IgD-negative memory B cell (primary cell): ENCODE measurements around the gene DNAAF3. TPM values are rescaled to one million over a fixed set of nuclear protein-coding genes. Genes with fewer than 3 reads are reported as not detected.
A peak's percentile ranks its signal among the peaks of the same experiment; 100 is the strongest.
"Not testable (repeated sequence)": the region's sequence is repeated elsewhere in the genome, so short reads cannot be mapped to it uniquely, and the experiment has no call there.

Experiments used
- H3K27ac Mint-ChIP-seq, 3 donors: one replicate each; pipeline ENCODE4 v1.8.0; 2020 to 2022; ENCODE audit warnings: mild to moderate bottlenecking in 3 of 3, mixed read lengths in 3 of 3, moderate library complexity in 1 of 3
- H3K27me3 Mint-ChIP-seq: one replicate; pipeline ENCODE4 v1.8.0; 2021; ENCODE audit warnings: mixed read lengths
- H3K36me3 Mint-ChIP-seq: one replicate; pipeline ENCODE4 v1.8.0; 2020; ENCODE audit warnings: mild to moderate bottlenecking, mixed read lengths
- H3K4me1 Mint-ChIP-seq, 3 donors: one replicate each; pipeline ENCODE4 v1.8.0; 2020 to 2022; ENCODE audit warnings: mixed read lengths in 3 of 3, mild to moderate bottlenecking in 1 of 3
- H3K4me3 Mint-ChIP-seq, 4 donors: one replicate each; pipeline ENCODE4 v1.8.0; 2020 to 2022; ENCODE audit warnings: mild to moderate bottlenecking in 4 of 4, mixed read lengths in 4 of 4, moderate library complexity in 3 of 4
- H3K9me3 Mint-ChIP-seq, 3 donors: one replicate each; pipeline ENCODE4 v1.8.0; 2020 to 2021; ENCODE audit warnings: mixed read lengths in 3 of 3, mild to moderate bottlenecking in 1 of 3
- polyA plus RNA-seq: library from polyadenylated mRNA; unstranded; fragments of 300-500 nt; fragmentation: Illumina TruSeq; gene quantifications from one replicate; pipeline ENCODE4 v1.2.3, GENCODE V29; 2021

Gene DNAAF3
- polyA plus RNA-seq, 1 donor from 2014 or later, result not detected

DNA sequence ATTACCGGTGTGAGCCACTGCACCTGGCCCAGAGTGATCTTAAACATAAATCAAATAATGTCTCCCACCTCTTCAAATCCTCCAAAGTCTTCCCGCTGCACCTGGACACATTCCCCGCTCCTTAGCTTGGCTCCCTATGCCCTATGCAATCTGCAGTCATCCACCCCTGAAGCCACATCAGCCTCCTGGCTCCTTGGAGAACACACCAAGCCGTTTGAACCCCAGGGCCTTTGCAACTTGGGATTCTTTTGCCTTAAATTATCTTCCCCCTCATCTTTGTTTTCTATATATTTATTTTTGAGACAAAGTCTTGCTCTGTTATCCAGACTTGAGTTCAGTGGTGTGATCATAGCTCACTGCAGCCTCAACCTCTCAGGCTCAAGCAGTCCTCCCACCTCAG, 2.7 kb upstream of the DNAAF3 start:
- peaks cover 3 to 4% (median 3%) of the 10 kb centered on the region in 3 donors for H3K9me3 Mint-ChIP-seq
- H3K27ac Mint-ChIP-seq, result no peak overlapping the region
- H3K27me3 Mint-ChIP-seq, result peaks cover 55% of the 10 kb centered on the region
- peaks cover 0 to 10% (median 8%) of the 10 kb centered on the region in 3 donors for H3K4me1 Mint-ChIP-seq
- H3K36me3 Mint-ChIP-seq, result no peaks in the 10 kb centered on the region
- H3K4me3 Mint-ChIP-seq, result no peak overlapping the region

DNA sequence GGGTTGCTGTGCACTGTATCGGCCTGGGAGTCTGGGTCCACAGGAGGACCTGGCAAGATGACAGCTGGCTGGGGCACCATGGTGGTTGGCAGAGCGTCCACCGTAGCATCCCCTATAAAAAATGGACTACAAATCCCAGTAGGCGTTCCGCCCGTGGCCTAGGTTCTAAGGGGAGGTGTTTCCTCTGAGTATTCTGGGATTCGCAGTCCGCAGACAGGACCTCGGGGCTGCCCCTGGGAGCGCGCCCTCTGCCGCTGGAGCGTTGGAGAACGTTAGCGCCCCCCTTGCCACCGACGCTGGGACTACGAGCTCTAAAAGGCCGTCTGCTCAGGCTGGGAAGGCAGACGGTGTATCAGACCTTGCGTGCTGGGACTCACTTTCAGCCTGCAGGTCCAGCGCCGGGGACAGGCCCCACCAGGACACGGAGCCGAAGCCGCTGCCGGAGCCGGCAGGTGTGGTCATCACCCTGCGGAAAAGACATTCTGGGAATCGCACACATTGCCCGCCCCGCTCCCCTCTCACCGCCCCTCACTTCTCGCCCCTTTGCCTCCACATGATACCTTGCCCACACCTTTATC, 372 bp downstream of the DNAAF3 start:
- Mint-ChIP-seq H3K9me3 (peaks cover 3 to 4% (median 3%) of the 10 kb centered on the region in 3 donors), H3K4me3 (peak overlapping the region in 3 of 4 donors; percentile 21 to 76 (median 69)), H3K36me3 (no peaks in the 10 kb centered on the region), H3K27ac (peak overlapping the region in 2 of 3 donors; percentile 23 to 85), H3K27me3 (peaks cover 45% of the 10 kb centered on the region), H3K4me1 (peaks cover 0 to 8% (median 8%) of the 10 kb centered on the region in 3 donors)

DNA sequence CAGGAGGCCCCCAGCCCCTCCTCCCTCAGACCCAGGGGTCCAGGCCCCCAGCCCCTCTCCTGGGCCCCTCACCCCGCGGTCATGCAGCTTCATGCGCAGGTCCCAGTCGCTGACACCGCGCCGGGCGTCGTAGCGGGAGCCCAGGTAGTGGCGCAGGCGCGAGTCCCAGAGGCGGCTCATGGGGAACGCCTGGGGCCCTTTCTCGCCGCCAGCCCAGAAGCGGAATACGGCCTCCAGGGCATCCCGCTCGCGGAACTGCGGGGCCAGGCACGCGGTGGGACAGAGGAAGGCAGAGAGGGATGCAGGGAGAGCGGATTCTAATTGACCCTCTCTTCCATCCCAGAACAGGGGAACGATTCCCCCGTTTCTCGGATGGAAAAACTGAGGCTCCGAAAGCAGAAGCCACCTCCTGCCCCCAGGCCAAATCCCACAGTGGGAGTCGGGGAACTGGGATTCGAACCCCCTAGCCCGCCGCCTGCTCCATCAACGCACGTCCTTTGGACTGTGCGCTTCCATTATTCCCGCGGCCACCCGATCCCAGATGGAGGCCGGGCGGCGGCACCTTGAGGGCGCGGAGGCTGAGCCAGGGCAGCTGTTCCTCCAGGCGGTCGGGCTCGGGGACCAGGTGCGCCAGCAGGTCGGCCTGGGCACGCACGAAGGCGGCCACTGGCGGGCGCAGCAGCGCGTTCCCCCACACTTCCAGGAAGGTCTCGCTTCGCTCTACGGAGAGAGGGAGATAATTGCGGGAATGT, 4.7 kb downstream of the DNAAF3 start:
- Mint-ChIP-seq H3K27ac (no peak overlapping the region), H3K27me3 (peaks cover 48% of the 10 kb centered on the region), H3K4me3 (no peak overlapping the region), H3K9me3 (peaks cover under 1 to 4% (median 2%) of the 10 kb centered on the region in 3 donors), H3K36me3 (no peaks in the 10 kb centered on the region), H3K4me1 (peaks cover 0 to 4% (median 3%) of the 10 kb centered on the region in 3 donors)

DNA sequence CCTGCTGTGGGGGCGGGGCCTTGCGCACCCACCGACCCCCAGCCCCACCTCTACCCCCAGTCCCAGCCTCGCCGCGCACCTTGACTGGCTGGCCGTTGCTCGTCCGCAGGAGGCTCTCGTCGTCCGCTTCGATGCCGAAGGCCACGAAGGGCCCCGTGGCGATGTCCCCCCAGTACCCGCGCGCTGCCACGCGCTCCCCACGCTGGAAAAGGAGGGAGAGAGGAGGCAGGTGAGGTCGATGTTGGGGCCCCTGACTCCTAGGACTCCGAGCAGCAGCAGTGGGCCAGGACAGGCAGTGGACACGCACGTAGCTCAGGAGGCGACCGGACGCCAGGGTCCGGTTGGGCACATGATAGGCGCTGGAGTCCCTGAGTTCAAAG, 5.4 kb downstream of the DNAAF3 start:
- Mint-ChIP-seq H3K4me1 (peaks cover 0 to 1% (median 0%) of the 10 kb centered on the region in 3 donors), H3K4me3 (no peak overlapping the region), H3K27me3 (peaks cover 49% of the 10 kb centered on the region), H3K36me3 (no peaks in the 10 kb centered on the region), H3K27ac (no peak overlapping the region), H3K9me3 (peaks cover 0 to 3% (median 0%) of the 10 kb centered on the region in 3 donors)

DNA sequence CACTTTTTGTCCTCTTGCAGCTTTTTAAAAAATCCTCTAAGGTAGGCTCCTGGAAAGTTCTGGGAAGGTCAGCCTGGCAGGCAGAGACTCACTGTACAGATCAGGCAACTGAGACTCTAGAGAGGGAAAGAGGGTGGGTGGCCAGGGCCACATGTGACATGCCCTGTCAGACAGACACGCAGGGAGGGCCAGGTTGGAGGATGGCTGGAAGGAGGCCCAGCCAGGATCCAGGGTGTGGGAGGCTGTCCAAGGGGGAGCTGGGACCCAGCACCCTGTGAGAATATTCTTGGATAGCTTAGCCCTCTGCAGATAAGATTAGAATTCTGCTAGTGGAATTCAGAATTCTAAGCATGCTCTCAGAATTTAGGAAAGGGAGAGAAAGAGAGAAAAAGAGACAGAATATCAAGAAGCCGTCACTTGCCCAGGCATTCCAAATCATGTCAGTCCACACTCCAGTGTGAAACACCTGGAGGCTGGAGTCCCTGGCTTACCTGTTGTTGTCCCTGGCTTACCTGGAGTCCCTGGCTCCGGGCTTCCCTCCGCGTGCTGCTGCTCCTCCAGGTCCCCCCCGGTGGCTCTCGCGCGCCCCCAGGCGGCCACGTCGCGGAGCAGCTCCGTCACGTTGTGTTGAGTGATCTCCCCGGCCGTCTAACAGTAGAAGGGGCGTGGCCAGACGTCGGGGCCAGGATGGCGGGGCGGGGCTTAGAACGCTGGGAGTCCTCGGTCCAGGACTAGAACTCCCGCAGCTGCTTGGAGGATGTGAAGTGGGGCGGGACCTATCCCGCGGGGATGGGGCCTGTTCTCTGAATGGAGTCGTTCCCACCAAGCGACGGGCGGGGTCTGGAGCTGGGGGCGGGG, 6.1 kb downstream of the DNAAF3 start:
- Mint-ChIP-seq H3K27me3 (peaks cover 46% of the 10 kb centered on the region), H3K36me3 (no peaks in the 10 kb centered on the region), H3K4me3 (peak overlapping the region in 1 of 4 donors; percentile 41), H3K4me1 (peaks cover 0 to 1% (median 0%) of the 10 kb centered on the region in 3 donors), H3K27ac (peak overlapping the region in 1 of 3 donors; percentile 71), H3K9me3 (peaks cover 0 to 3% (median 0%) of the 10 kb centered on the region in 3 donors)

DNA sequence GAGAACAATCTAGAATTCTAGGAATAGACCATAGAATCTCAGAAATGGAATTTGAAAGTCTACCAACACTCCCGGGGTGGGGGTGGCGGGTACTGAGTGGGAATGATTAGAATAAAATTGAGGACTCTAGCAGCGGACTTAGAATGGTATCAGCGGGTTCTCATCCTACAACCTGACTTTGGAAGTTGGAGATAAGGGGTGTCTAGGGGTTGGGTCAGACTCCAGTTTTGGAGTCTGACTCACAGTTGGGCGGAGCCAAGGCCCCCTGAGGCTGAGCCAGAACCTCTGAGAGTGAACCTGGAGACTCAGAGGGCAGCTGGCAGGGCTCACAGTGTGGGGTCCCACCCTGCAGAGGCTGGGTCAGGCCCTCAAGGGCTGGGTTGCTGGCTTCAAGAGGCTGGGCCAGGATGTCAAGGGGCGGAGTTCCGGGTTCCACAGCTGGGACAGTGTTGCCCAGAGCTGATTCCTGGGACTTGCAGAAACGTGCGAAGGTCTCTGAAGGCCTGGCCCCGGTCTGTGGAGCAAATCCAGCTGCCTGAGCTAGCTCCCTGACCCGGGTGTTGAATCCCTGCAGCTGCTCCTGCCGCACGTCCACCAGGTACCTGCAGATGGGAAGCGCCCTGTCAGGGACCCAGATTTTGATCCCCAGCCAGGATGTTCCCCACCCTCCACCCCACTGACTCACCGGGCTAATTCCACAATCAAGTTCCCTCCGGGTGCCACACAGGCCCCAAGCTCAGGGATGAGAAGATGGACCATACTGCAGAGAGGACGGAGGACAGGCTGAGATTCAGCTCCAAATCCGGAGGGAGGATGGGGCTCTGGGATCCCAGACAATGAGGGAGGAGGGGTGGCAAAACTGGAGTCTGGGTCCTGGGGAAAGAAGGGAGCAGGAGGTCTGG, 7.3 kb downstream of the DNAAF3 start:
- peaks cover 0 to 8% (median 2%) of the 10 kb centered on the region in 3 donors for H3K4me1 Mint-ChIP-seq
- peaks cover 47% of the 10 kb centered on the region for H3K27me3 Mint-ChIP-seq
- peaks cover 6% of the 10 kb centered on the region for H3K36me3 Mint-ChIP-seq
- H3K27ac Mint-ChIP-seq, result no peak overlapping the region
- H3K4me3 Mint-ChIP-seq, result no peak overlapping the region
- H3K9me3 Mint-ChIP-seq, result peaks cover 0 to 7% (median 0%) of the 10 kb centered on the region in 3 donors

DNA sequence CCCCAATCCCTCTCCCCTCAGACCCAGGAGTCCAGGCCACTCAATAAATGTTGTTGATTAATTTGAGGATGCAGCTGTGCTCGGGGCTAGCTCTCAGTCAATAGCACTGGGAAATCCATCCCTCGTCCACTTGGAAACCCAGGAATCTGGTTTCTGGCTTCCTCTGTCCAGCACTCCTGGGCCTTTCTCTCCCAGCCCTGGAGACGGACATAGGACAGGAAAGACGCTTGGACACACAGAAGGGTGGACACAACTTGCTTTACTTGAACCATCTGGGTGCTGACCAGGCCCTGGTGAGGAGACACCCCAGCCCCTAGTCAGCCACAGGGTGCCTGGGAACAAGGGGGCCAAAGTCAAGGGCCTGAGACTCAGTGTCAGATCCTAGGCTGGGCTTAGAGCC, 8.0 kb downstream of the DNAAF3 start:
- H3K27me3 Mint-ChIP-seq, result peaks cover 44% of the 10 kb centered on the region
- peaks cover 6% of the 10 kb centered on the region for H3K36me3 Mint-ChIP-seq
- no peak overlapping the region for H3K27ac Mint-ChIP-seq
- no peak overlapping the region for H3K4me3 Mint-ChIP-seq
- H3K4me1 Mint-ChIP-seq, result peaks cover 0 to 12% (median 6%) of the 10 kb centered on the region in 3 donors
- peaks cover 0 to 8% (median 0%) of the 10 kb centered on the region in 3 donors for H3K9me3 Mint-ChIP-seq

DNA sequence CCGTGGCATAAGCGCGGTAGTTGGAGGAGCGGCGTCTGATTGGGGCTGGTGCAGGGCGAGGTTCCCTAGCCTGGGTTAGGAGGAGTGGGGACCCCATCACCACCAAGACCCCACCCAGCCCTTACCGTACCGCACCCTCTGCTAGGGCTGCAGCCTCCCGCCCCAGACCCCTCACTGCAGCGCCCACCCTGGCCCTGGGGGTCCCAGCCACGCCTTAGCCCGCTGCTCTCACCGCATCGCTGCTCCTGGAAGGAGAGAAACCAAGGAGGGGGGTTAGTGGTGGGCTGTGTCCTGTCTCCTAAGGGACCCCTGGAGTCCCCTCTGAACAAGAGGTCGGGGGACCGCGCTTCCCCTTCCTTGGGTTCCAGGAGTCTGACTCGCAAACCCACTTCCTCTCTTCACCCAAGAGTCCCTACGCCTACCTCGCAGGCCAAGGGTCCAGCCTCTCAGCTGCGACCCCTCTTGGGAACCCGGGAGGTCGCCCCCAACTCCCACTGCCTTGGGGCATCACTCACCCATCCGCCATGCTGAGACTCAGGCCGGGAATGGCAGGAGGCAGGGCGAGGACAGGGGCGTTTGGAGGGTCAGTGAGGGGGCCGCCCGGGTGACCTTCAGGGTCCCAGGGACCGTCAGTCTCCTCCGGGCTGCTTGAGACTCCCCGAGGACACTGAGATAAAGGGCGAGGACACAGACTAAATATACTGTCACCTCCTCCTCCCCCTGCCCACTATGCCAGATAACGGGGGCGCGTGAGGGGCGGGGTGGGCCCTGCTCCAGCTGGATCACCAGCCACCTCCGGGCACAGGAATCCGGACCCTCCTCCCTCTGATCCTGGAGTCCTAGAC, 9.1 kb downstream of the DNAAF3 start, which contains the start of gene TNNI3:
TSS of gene TNNI3 (minus strand) at position 669 of the 845 bp plus-strand sequence. CDS start at position 526, 143 bp downstream.
- Mint-ChIP-seq H3K27me3 (peaks cover 40% of the 10 kb centered on the region), H3K9me3 (peaks cover 0 to 8% (median 0%) of the 10 kb centered on the region in 3 donors), H3K4me3 (peak within 1 kb of the TSS in 1 of 4 donors; percentile 21), H3K27ac (no peak within 1 kb of the TSS), H3K4me1 (peaks cover 0 to 13% (median 7%) of the 10 kb centered on the region in 3 donors), H3K36me3 (peaks cover 6% of the 10 kb centered on the region)

DNA sequence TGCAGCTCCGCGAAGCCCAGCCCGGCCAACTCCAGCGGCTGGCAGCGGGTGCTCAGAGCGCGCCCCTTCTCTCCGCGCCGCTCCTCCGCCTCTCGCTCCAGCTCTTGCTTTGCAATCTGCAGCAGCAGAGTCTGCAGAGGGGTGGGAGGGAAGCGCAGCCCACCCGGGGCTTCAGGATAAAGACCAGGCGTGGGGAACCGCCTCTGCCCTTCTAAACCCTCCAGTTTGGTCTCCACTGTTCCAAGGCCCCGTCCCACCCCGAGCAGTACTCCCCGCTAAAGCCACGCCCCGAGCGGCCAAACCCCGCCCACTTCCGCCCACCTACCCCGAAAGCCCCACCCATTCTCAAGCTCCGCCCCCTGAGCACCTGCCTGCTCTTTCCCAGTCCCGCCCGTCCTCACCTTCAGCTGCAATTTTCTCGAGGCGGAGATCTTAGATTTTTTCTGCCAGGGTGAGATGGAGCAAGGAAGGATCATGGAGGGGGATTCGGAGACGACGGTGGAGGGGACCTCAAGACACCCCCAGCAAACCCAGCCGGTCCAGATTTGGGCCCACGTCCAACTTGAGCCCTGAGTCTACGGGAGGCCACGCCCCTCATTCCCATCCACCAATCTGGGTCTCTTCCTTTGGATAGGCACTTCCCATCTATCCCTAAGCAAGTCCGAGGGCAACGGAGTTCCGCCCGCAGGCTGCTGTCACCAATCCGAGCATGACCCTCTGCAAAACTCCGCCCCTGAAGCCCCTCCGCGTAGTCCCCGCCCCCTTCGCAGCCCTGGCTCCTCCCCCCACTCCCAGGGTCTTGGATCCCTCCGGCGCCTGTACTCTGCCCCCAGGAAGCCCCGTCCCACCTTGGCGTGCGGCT, 10.0 kb downstream of the DNAAF3 start:
- Mint-ChIP-seq H3K4me3 (peak overlapping the region in 1 of 4 donors; percentile 21), H3K4me1 (peaks cover 0 to 18% (median 11%) of the 10 kb centered on the region in 3 donors), H3K36me3 (peaks cover 6% of the 10 kb centered on the region), H3K27me3 (peaks cover 38% of the 10 kb centered on the region), H3K9me3 (peaks cover 0 to 14% (median 0%) of the 10 kb centered on the region in 3 donors), H3K27ac (no peak overlapping the region)

DNA sequence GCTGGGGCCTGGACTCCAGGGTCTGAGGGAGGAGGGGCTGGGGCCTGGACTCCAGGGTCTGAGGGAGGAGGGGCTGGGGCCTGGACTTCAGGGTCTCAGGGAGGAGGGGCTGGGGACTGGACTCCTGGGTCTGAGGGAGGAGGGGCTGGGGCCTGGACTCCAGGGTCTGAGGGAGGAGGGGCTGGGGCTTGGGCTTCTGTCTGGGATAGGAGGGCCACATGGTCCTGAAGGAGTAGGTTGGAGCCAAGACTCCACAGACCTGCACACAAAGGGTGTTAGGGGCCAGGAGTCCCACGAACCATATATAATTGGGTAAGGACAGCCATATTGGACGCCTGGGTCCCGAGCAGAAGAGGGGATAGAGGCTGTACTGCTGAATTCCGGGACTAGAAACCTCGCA, 10.6 kb downstream of the DNAAF3 start:
- not testable (repeated sequence) for H3K27ac Mint-ChIP-seq, H3K36me3 Mint-ChIP-seq
- Mint-ChIP-seq H3K4me3 (peak overlapping the region in 1 of 4 donors; percentile 65), H3K9me3 (peaks cover 0 to 16% (median 0%) of the 10 kb centered on the region in 3 donors), H3K27me3 (peaks cover 38% of the 10 kb centered on the region), H3K4me1 (peaks cover 0 to 18% (median 11%) of the 10 kb centered on the region in 3 donors)

DNA sequence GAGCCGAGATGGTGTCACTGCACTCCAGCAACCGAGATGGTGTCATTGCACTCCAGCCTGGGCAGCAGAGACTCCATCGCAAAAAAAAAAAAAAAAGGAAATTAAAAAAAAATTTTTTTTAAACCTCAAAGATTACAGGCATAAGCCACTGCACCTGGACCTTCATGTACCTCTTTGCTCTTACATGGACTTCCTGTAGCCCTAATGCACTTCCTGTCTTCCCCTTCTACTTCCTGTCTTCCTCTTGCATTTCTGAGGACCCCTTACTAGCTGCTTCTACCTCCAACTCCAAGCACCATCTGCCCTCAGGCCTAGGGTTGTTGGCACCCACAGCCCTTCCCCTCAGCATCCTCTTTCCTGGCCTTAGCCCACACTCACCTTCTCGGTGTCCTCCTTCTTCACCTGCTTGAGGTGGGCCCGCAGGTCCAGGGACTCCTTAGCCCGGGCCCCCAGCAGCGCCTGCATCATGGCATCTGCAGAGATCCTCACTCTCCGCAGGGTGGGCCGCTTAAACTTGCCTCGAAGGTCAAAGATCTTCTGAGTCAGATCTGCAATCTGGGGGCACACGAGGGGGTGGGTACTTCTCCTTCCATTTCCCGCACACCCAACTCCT, 12.7 kb downstream of the DNAAF3 start:
- H3K36me3 Mint-ChIP-seq, result peaks cover 6% of the 10 kb centered on the region
- peak overlapping the region in 2 of 3 donors; percentile 17 to 20 for H3K27ac Mint-ChIP-seq
- H3K4me1 Mint-ChIP-seq, result peaks cover 0 to 18% (median 13%) of the 10 kb centered on the region in 3 donors
- peaks cover 29% of the 10 kb centered on the region for H3K27me3 Mint-ChIP-seq
- H3K9me3 Mint-ChIP-seq, result peaks cover 0 to 16% (median 0%) of the 10 kb centered on the region in 3 donors
- no peak overlapping the region for H3K4me3 Mint-ChIP-seq

DNA sequence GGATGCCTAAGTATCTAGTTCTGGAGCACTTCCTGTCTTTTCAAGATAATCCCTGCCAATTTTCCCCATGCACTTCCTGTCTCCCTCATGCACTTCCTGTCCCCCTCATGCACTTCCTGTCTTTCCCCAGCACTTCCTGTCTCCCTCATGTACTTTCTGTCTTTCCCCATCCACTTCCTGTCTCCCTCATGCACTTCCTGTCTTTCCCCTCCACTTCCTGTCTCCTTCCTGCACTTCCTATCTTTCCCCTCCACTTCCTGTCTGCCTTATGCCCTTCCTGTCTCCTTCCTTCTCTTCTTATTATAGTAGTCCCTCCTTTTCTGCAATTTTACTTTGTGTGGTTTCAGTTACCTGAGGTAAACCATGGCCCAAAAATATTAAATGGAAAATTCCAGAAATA, 14.4 kb downstream of the DNAAF3 start:
- peaks cover 6% of the 10 kb centered on the region for H3K36me3 Mint-ChIP-seq
- H3K27me3 Mint-ChIP-seq, result peaks cover 27% of the 10 kb centered on the region
- peaks cover 0 to 18% (median 13%) of the 10 kb centered on the region in 3 donors for H3K4me1 Mint-ChIP-seq
- H3K9me3 Mint-ChIP-seq, result peaks cover 0 to 16% (median 0%) of the 10 kb centered on the region in 3 donors
- H3K4me3 Mint-ChIP-seq, result peak overlapping the region in 1 of 4 donors; percentile 47
- peak overlapping the region in 1 of 3 donors; percentile 70 for H3K27ac Mint-ChIP-seq
